ENCODE measurements around the gene IL9. TPM values are rescaled to one million over a fixed set of nuclear protein-coding genes. Genes with fewer than 3 reads are reported as not detected.

IL9 gene
- total and polyA plus RNA-seq, 2 of the 13 experiments (the other 11 are each of a cell fraction or from before 2014, with no cell fraction given): not detected

GRCh38 chr5:135920199-135920598, 24.6 kb upstream of the IL9 start (continued):
- TF ChIP-seq ZNF704 (CRISPR knock-in tag; IDR thresholded peaks at IDR 0.05; ENCODE audit: borderline replicate concordance) (no peak), RAD21 (CRISPR knock-in tag; IDR thresholded peaks at IDR 0.05) (no peak)

- POLR2A ChIA-PET: no interaction called here
- no peaks in the 10 kb centered on the region for H4K20me1 ChIP-seq (ENCODE audit: insufficient read depth, low read length)
- H3K4me1 ChIP-seq (ENCODE audit: insufficient read depth, low read length): no peaks in the 10 kb centered on the region
- intact Hi-C loops (cut with micrococcal nuclease; ENCODE audit: unreplicated experiment) (no loop called here), in situ Hi-C loops (cut with HindIII; ENCODE audit: extremely low pct_ligation_motif_present, low pct_unique_long_range_greater_than_20kb) (no loop called here)
- H2AFZ ChIP-seq (ENCODE audit: low read length): no peak overlapping the region
- no peak for DNase-seq (ENCODE audit: low spot score)
- H3K9ac ChIP-seq (ENCODE audit: insufficient read depth, low read depth, low read length): no peak overlapping the region
- no peaks in the 10 kb centered on the region for H3K79me2 ChIP-seq (ENCODE audit: insufficient read depth, low read length)
- no peak for ATAC-seq
- no peak overlapping the region for H3K4me3 ChIP-seq (replicated peaks in 1 of 3; ENCODE audit: insufficient read depth in 1 of 3, low read depth in 2 of 3, low read length in 3 of 3)
- no peaks in the 10 kb centered on the region for H3K9me3 ChIP-seq (ENCODE audit: low read length)
- no TSS peak for BruUV-seq (replicated peaks)
- TF ChIP-seq SIX1 (CRISPR knock-in tag; IDR thresholded peaks at IDR 0.05; ENCODE audit: borderline replicate concordance) (no peak), ZNF615 (CRISPR knock-in tag; IDR thresholded peaks at IDR 0.05; ENCODE audit: borderline replicate concordance) (no peak), ZNF672 (CRISPR knock-in tag; IDR thresholded peaks at IDR 0.05) (no peak), GMEB2 (CRISPR knock-in tag; IDR thresholded peaks at IDR 0.05; ENCODE audit: low read depth) (no peak), ZNF7 (CRISPR knock-in tag; IDR thresholded peaks at IDR 0.05) (no peak), NFKBIZ (CRISPR knock-in tag; IDR thresholded peaks at IDR 0.05) (no peak), HMGA1 (CRISPR knock-in tag; conservative IDR thresholded peaks at IDR 0.05) (no peak), ZNF275 (CRISPR knock-in tag; IDR thresholded peaks at IDR 0.05; ENCODE audit: borderline replicate concordance) (no peak), ZNF580 (CRISPR knock-in tag; IDR thresholded peaks at IDR 0.05; ENCODE audit: borderline replicate concordance, low read depth) (no peak)
- no peaks in the 10 kb centered on the region for H3K36me3 ChIP-seq (replicated peaks in 1 of 2; ENCODE audit: control insufficient read depth in 1 of 2, insufficient read depth in 2 of 2, low read length in 2 of 2)
- CTCF ChIA-PET (ENCODE audit: low intra/inter-chr PET ratio, low total read pairs): no interaction called here
- peaks cover 2 to 49% of the 10 kb centered on the region in 2 experiments; a peak in 4 of 5 replicates for H3K27me3 ChIP-seq (ENCODE audit: control insufficient read depth in 1 of 2, insufficient read depth in 2 of 2, low read length in 2 of 2)
- no peak overlapping the region for H3K4me2 ChIP-seq (ENCODE audit: low read depth, low read length)
- 37% methylated on average over 8 of the region's 8 CpGs for WGBS (ENCODE audit: low lambda C conversion rate)
- no peak overlapping the region for H3K27ac ChIP-seq (ENCODE audit: extremely low read length, insufficient read depth, low read length)
- FAIRE-seq: no peak
Observed at GRCh38 chr5:135916638-135917263, 21.1 kb upstream of the IL9 start.
